ENCODE results near the gene SSTR3. TPM values are rescaled to one million over a fixed set of nuclear protein-coding genes. Genes with fewer than 3 reads are reported as not detected.
A peak's percentile ranks its signal among the peaks of the same experiment; 100 is the strongest.

The SSTR3 gene
- total and polyA plus RNA-seq, 2 donors from 2014 or later, result 0.13 to 0.56 TPM

DNA sequence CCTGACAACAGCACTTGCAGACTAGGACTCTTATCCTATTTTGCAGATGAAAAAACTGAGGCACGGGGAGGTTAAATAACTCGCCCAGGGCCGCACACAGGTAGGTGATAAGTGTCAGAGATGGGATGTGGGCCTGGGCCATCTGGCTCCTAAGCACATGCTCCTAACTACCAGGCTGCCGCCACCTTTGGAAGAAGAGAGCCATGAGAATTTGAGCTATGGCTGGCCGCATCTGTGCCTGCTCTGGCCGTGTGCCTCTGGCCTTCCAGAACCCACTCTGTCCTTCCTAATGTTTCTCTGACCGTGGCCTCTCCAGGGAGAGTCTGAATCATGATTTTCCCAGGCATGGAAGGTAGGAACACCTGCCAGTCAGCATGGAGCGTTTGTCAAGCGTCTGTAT lies 47.2 kb downstream of the SSTR3 start:
- intact Hi-C loops (cut with DNase I), result no loop called here
- peaks cover 0 to 16% (median 8%) of the 10 kb centered on the region in 3 donors for H3K4me1 ChIP-seq (ENCODE audit: control insufficient read depth in 2 of 3, insufficient read depth in 2 of 3, low read depth in 1 of 3, low read length in 3 of 3)
- no peaks in the 10 kb centered on the region for H3K27me3 ChIP-seq (ENCODE audit: control insufficient read depth, insufficient read depth, low read length)
- no peak overlapping the region for H3K9ac ChIP-seq (ENCODE audit: low read length in 3 of 3)
- DNase-seq (peak in 1 of 5 donors; percentile 34), FAIRE-seq (no peak)
- TF ChIP-seq, protein P1, sequence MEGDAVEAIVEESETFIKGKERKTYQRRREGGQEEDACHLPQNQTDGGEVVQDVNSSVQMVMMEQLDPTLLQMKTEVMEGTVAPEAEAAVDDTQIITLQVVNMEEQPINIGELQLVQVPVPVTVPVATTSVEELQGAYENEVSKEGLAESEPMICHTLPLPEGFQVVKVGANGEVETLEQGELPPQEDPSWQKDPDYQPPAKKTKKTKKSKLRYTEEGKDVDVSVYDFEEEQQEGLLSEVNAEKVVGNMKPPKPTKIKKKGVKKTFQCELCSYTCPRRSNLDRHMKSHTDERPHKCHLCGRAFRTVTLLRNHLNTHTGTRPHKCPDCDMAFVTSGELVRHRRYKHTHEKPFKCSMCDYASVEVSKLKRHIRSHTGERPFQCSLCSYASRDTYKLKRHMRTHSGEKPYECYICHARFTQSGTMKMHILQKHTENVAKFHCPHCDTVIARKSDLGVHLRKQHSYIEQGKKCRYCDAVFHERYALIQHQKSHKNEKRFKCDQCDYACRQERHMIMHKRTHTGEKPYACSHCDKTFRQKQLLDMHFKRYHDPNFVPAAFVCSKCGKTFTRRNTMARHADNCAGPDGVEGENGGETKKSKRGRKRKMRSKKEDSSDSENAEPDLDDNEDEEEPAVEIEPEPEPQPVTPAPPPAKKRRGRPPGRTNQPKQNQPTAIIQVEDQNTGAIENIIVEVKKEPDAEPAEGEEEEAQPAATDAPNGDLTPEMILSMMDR (IDR thresholded peaks at IDR 0.05; ENCODE audit: borderline replicate concordance, extremely low read depth, insufficient read depth), result no peak
- no peaks in the 10 kb centered on the region for H3K36me3 ChIP-seq (ENCODE audit: control insufficient read depth in 2 of 3, insufficient read depth in 3 of 3, low read length in 3 of 3)
- H3K4me3 ChIP-seq (ENCODE audit: low read length in 3 of 3), result no peak overlapping the region
- H3K27ac ChIP-seq (ENCODE audit: low read depth in 2 of 2, low read length in 2 of 2), result no peak overlapping the region
- H3K9me3 ChIP-seq (ENCODE audit: control insufficient read depth in 2 of 3, insufficient read depth in 1 of 3, low read length in 3 of 3), result no peaks in the 10 kb centered on the region

DNA sequence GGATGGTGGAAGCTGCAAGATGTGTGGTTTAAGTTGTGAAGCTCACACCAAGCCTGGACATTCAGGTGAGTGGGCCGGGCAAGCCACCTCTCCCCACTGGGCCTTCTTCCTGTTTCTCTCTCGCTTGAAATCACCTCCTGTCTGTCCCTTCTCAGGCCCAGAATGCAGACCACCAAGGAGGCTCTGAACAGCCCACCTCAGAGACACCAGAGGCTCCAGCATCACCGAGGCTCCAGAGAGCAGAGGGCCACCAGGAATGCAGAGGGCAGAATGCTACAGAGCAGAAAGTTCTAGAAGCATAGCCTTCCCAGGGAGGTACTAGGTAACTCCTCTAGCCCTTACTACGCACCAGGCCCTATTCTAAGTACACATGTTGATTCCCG lies 47.8 kb downstream of the SSTR3 start:
- FAIRE-seq (no peak), DNase-seq (peak in 1 of 5 donors; percentile 28)
- Histone ChIP-seq H3K4me1 (ENCODE audit: control insufficient read depth in 2 of 3, insufficient read depth in 2 of 3, low read depth in 1 of 3, low read length in 3 of 3) (peaks cover 0 to 16% (median 8%) of the 10 kb centered on the region in 3 donors), H3K27me3 (ENCODE audit: control insufficient read depth, insufficient read depth, low read length) (no peaks in the 10 kb centered on the region), H3K9me3 (ENCODE audit: control insufficient read depth in 2 of 3, insufficient read depth in 1 of 3, low read length in 3 of 3) (no peaks in the 10 kb centered on the region), H3K9ac (ENCODE audit: low read length in 3 of 3) (no peak overlapping the region), H3K4me3 (ENCODE audit: low read length in 3 of 3) (no peak overlapping the region), H3K36me3 (ENCODE audit: control insufficient read depth in 2 of 3, insufficient read depth in 3 of 3, low read length in 3 of 3) (no peaks in the 10 kb centered on the region), H3K27ac (ENCODE audit: low read depth in 2 of 2, low read length in 2 of 2) (no peak overlapping the region)
- intact Hi-C loops (cut with DNase I), result no loop called here
- TF ChIP-seq, protein P1 (IDR thresholded peaks at IDR 0.05; ENCODE audit: borderline replicate concordance, extremely low read depth, insufficient read depth), result no peak

DNA sequence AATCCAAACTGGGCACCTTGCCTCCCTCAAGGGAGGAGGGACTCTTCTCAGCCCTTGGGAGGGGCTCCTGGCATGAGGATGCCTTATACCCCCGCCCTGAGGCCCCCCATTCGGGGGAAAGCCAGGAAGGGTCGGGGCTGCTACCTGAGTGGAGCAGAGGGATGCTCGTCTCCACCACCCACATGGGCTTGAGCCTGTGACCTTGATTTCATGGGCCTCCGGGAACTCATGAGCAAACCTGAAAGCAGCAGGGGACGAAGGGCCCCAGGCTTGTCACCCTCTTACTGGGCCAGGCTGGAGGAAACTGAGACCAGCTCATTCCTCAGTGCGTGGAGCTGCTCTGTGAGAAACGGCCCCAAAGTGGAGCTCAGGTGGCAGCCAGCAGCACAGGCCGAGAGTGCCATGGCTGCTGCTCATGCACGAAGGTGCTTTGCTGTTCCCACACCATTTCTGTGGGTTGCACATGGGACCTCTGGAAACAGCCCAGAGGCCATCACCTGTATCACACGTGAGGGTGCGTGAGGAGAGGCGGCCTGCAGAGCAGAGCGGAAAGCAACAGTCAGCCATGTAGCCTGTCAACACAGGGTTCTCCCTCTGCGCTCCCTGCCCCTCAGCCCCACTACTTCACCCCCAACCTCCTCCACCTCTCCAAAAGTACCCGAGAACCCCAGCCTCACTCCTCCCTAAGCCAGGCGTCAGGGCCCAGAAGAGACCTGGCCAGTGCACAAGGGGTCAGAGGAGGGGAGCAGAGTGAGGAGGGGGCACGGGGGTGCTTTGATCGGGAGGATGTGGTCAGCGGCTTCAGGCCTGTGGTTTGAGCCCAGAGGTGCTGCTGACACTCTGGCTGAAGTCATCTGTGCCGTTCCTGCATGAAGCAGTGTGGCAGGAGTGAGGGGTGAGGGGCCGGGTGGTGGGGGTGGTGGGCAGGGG lies 48.4 kb downstream of the SSTR3 start:
- Histone ChIP-seq H3K27ac (ENCODE audit: low read depth in 2 of 2, low read length in 2 of 2) (no peak overlapping the region), H3K27me3 (ENCODE audit: control insufficient read depth, insufficient read depth, low read length) (no peaks in the 10 kb centered on the region), H3K9ac (ENCODE audit: low read length in 3 of 3) (no peak overlapping the region), H3K36me3 (ENCODE audit: control insufficient read depth in 2 of 3, insufficient read depth in 3 of 3, low read length in 3 of 3) (no peaks in the 10 kb centered on the region), H3K4me3 (ENCODE audit: low read length in 3 of 3) (no peak overlapping the region), H3K9me3 (ENCODE audit: control insufficient read depth in 2 of 3, insufficient read depth in 1 of 3, low read length in 3 of 3) (no peaks in the 10 kb centered on the region), H3K4me1 (ENCODE audit: control insufficient read depth in 2 of 3, insufficient read depth in 2 of 3, low read depth in 1 of 3, low read length in 3 of 3) (peaks cover 0 to 16% (median 8%) of the 10 kb centered on the region in 3 donors)
- intact Hi-C loops (cut with DNase I), result no loop called here
- TF ChIP-seq, protein P1 (IDR thresholded peaks at IDR 0.05; ENCODE audit: borderline replicate concordance, extremely low read depth, insufficient read depth), result no peak
- DNase-seq (peak in 1 of 5 donors; percentile 58), FAIRE-seq (no peak)

Measured in kidney (tissue), 14 donors.